SU-DHL-6 (cell line): ENCODE results near the gene RPA3.

Experiments used
- EZH2phosphoT487 ChIP-seq: fragments of 200-600 bp; sonication (generic), shearing (Covaris generic); conservative IDR thresholded peaks from 2 replicates; pipeline ENCODE4 v1.6.1; 2018; ENCODE audit warnings: mild to moderate bottlenecking, antibody characterized with exemption, low read length, moderate library complexity, mixed read lengths
- TF ChIP-seq, protein P1 (sequence below): fragments of 200-600 bp; sonication (generic); IDR thresholded peaks from one replicate; pipeline ENCODE4 v1.5.1; 2017; ENCODE audit warnings: antibody characterized with exemption, mild to moderate bottlenecking, low read length, moderate library complexity; ENCODE audit not compliant: insufficient read depth, poor library complexity, severe bottlenecking

DNA sequence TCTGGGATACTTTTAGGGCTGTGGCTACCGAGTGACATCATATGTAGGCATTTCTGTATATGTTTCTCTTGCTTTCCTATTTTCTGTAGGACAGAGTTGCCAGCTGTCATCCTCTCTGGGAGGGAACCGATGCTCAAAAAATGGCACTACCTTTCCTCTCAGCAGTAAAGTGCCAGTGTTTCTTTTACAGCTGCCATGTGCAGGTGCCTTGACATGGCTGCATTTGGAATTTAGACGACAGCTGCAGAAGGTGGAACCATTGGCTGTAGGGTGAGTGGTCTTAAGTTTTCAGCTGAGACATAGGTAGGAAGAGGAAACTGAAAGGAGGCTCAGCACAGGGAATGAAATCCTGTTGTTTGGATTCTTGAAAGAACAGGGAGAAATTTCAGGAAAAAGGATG lies 20.2 kb upstream of the RPA3 start:
- TF ChIP-seq, protein P1, sequence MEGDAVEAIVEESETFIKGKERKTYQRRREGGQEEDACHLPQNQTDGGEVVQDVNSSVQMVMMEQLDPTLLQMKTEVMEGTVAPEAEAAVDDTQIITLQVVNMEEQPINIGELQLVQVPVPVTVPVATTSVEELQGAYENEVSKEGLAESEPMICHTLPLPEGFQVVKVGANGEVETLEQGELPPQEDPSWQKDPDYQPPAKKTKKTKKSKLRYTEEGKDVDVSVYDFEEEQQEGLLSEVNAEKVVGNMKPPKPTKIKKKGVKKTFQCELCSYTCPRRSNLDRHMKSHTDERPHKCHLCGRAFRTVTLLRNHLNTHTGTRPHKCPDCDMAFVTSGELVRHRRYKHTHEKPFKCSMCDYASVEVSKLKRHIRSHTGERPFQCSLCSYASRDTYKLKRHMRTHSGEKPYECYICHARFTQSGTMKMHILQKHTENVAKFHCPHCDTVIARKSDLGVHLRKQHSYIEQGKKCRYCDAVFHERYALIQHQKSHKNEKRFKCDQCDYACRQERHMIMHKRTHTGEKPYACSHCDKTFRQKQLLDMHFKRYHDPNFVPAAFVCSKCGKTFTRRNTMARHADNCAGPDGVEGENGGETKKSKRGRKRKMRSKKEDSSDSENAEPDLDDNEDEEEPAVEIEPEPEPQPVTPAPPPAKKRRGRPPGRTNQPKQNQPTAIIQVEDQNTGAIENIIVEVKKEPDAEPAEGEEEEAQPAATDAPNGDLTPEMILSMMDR: no peak
- no peak for TF ChIP-seq EZH2phosphoT487
